Stimulated activated CD4-positive, alpha-beta T cell treated with anti-CD3 and anti-CD28 coated beads, Interleukin-15, amount 100 ng/mL, for 24 hours (primary cell): ENCODE results near the gene OR5AS1.
"Not testable (repeated sequence)": the region's sequence is repeated elsewhere in the genome, so short reads cannot be mapped to it uniquely, and the experiment has no call there.

ENCODE experiments used
- DNase-seq: peaks from one replicate; pipeline ENCODE4 v3.0.0-alpha.2; 2020

The OR5AS1 gene

GRCh38 chr11:56027354-56027753 is at the start of gene OR5AS1:
Gene OR5AS1, plus strand, starts transcription at chr11:56027654. Its CDS starts 2,765 bp downstream, at chr11:56030419.
- DNase-seq, result no peak

- DNase-seq, result no peak
Observed at GRCh38 chr11:55994525-55994924, 32.9 kb upstream of the OR5AS1 start, which contains the start of gene OR5F1. Gene OR5F1, minus strand, starts transcription at chr11:55994625. Its CDS starts 0 bp downstream, at chr11:55994625.

- no peak for DNase-seq
Observed at GRCh38 chr11:56010716-56011115, 16.7 kb upstream of the OR5AS1 start.

- DNase-seq, result no peak
Observed at GRCh38 chr11:56013805-56014204, 13.6 kb upstream of the OR5AS1 start.

- DNase-seq, result no peak
Observed at GRCh38 chr11:56045538-56045937, 18.1 kb downstream of the OR5AS1 start.

GRCh38 chr11:56048480-56048879 is 21.0 kb downstream of the OR5AS1 start:
- no peak for DNase-seq

GRCh38 chr11:56049487-56049886 is 22.0 kb downstream of the OR5AS1 start:
- DNase-seq, result no peak

- not testable (repeated sequence) for DNase-seq
Observed at GRCh38 chr11:56056366-56056765, 28.9 kb downstream of the OR5AS1 start.

- DNase-seq, result not testable (repeated sequence)
Observed at GRCh38 chr11:56057661-56058237, 30.3 kb downstream of the OR5AS1 start.

- DNase-seq, result not testable (repeated sequence)
Observed at GRCh38 chr11:56058260-56058780, 30.9 kb downstream of the OR5AS1 start.

GRCh38 chr11:56066980-56067379 is 39.5 kb downstream of the OR5AS1 start:
- DNase-seq, result no peak
